Measurements from ENCODE around the gene FAM98A. TPM values are rescaled to one million over a fixed set of nuclear protein-coding genes. Genes with fewer than 3 reads are reported as not detected.

Gene FAM98A
- total and polyA plus RNA-seq, 2 of the 4 experiments (the other 2 are of a cell fraction), result 113 to 131 TPM

GRCh38 chr2:33559328-33559727, 39.8 kb downstream of the FAM98A start:
- intact Hi-C loops (cut with micrococcal nuclease), result no loop called here
- H3K9me1 ChIP-seq (ENCODE audit: insufficient read depth, low read length), result no peaks in the 10 kb centered on the region
- ChIA-PET CTCF (no interaction called here), POLR2A (ENCODE audit: unreplicated experiment) (no interaction called here)
- ATAC-seq (ENCODE audit: low read depth) (no peak), DNase-seq (no peak)
- no peak overlapping the region for H3K27ac ChIP-seq (ENCODE audit: insufficient read depth, low read length)
- H3K4me1 ChIP-seq (ENCODE audit: control insufficient read depth, insufficient read depth, low read length), result peaks cover 12% of the 10 kb centered on the region
- no peak overlapping the region for H2BK15ac ChIP-seq (ENCODE audit: low read depth, low read length)
- 0 out of 2 replicates have a peak overlapping the region, but pooled peaks have one; percentile 33 for H3K18ac ChIP-seq (ENCODE audit: low read depth, low read length)
- no peak overlapping the region for H3K4me3 ChIP-seq (ENCODE audit: insufficient read depth, low read depth, low read length)
- no peak overlapping the region for H2AFZ ChIP-seq (replicated peaks; ENCODE audit: low read length, poor library complexity)
- no TSS peak for BruUV-seq (replicated peaks)
- no peaks in the 10 kb centered on the region for H4K20me1 ChIP-seq (ENCODE audit: insufficient read depth, low read length)
- dilution Hi-C loops (cut with HindIII; ENCODE audit: low sequenced_read_pairs, unreplicated experiment), result no loop called here
- H3K14ac ChIP-seq (replicated peaks; ENCODE audit: low read depth, low read length), result no peak overlapping the region
- no peaks in the 10 kb centered on the region for H3K9me3 ChIP-seq (ENCODE audit: control insufficient read depth, insufficient read depth, low read length)
- H3K36me3 ChIP-seq (ENCODE audit: control insufficient read depth, insufficient read depth, low read length), result no peaks in the 10 kb centered on the region
- H3K9ac ChIP-seq (ENCODE audit: low read depth, low read length), result no peak overlapping the region
- H2BK5ac ChIP-seq (ENCODE audit: low read depth, low read length, poor library complexity, severe bottlenecking), result no peak overlapping the region
- no peak overlapping the region for H3K4ac ChIP-seq (ENCODE audit: low read depth, low read length)
- no peaks in the 10 kb centered on the region for H3K27me3 ChIP-seq (ENCODE audit: control insufficient read depth, insufficient read depth, low read length)
- 100% methylated on average over 1 of the region's 3 CpGs; no CpG with 5 or more reads in 1 of the 2 experiments for WGBS, 2 experiments (ENCODE audit: extremely low coverage in 2 of 2, insufficient read length in 1 of 2)
- no peak overlapping the region for H3K56ac ChIP-seq (ENCODE audit: extremely low read depth, insufficient read depth, low read length)
- H3K23ac ChIP-seq (ENCODE audit: low read depth, low read length), result no peak overlapping the region
- H3K79me1 ChIP-seq (ENCODE audit: low read depth in 1 of 2, low read length in 2 of 2), result no peaks in the 10 kb centered on the region
- H2AK5ac ChIP-seq (ENCODE audit: low read depth, low read length), result no peak overlapping the region
- in situ Hi-C loops (cut with MboI; ENCODE audit: low sequenced_read_pairs), result loop anchor here (25.0 kb wide), 1 partner anchor 772 kb away; no protein-coding TSS in a partner anchor
- H2AK9ac ChIP-seq (replicated peaks; ENCODE audit: low read depth, low read length, poor library complexity), result no peak overlapping the region
- no peak overlapping the region for H2BK20ac ChIP-seq (ENCODE audit: low read depth, low read length)
- TF ChIP-seq CEBPB (IDR thresholded peaks at IDR 0.05; ENCODE audit: low read depth, low read length), result no peak
- no peak for TF ChIP-seq USF2 (IDR thresholded peaks at IDR 0.05; ENCODE audit: low read depth, low read length)
- no peak for TF ChIP-seq BHLHE40 (IDR thresholded peaks at IDR 0.05; ENCODE audit: low read depth, low read length)
- TF ChIP-seq MXI1 (IDR thresholded peaks at IDR 0.05; ENCODE audit: borderline replicate concordance, low read depth, low read length), result no peak
- TF ChIP-seq NFE2L2 (IDR thresholded peaks at IDR 0.05; ENCODE audit: low read depth, low read length), result no peak
- no peak for TF ChIP-seq RCOR1 (IDR thresholded peaks at IDR 0.05; ENCODE audit: insufficient replicate concordance, low read length)
- H4K5ac ChIP-seq (ENCODE audit: low read depth, low read length), result no peak overlapping the region
- H4K8ac ChIP-seq (ENCODE audit: low read depth in 2 of 2, low read length in 2 of 2), result no peak overlapping the region
- H4K91ac ChIP-seq (ENCODE audit: insufficient read depth, low read depth, low read length), result no peak overlapping the region
- no peak overlapping the region for H2BK120ac ChIP-seq (ENCODE audit: low read depth, low read length)
- no peak overlapping the region for H3K4me2 ChIP-seq (ENCODE audit: low read depth, low read length)

Measured in IMR-90 (cell line).